ENCODE results near the gene CNTNAP2. TPM values are rescaled to one million over a fixed set of nuclear protein-coding genes. Genes with fewer than 3 reads are reported as not detected.

The CNTNAP2 gene
- polyA plus RNA-seq, 3 donors from 2014 or later: 0.94 to 1.1 TPM; not detected in 1

DNA sequence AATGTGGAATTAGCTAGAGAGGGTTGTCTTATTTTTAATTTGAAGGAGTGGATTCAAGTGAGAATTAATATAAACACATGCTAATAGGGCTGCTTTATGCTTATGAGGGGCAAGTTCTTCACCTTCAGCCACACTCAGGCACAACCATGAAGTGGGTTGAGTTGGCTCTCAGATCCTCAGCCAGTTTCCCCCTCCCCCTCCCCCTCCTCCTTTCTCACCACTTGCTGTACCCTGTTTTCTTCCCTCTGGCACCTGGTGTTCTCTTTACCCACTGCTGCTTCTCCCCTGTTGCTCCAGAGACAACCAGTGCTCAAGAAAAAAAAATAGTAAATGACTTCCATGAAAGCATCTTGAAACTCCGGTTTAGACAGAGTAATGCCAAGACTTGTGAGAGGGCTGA is 1083.3 kb downstream of the CNTNAP2 start:
- no peak overlapping the region for H3K4me3 Mint-ChIP-seq
- no peaks in the 10 kb centered on the region for H3K27me3 Mint-ChIP-seq (ENCODE audit: low read depth in 3 of 3)
- no peak overlapping the region for H3K27ac Mint-ChIP-seq
- DNase-seq: no peak
- no peaks in the 10 kb centered on the region for H3K4me1 Mint-ChIP-seq
- H3K36me3 Mint-ChIP-seq: no peaks in the 10 kb centered on the region
- peaks cover 6 to 17% (median 12%) of the 10 kb centered on the region in 6 donors for H3K9me3 Mint-ChIP-seq

DNA sequence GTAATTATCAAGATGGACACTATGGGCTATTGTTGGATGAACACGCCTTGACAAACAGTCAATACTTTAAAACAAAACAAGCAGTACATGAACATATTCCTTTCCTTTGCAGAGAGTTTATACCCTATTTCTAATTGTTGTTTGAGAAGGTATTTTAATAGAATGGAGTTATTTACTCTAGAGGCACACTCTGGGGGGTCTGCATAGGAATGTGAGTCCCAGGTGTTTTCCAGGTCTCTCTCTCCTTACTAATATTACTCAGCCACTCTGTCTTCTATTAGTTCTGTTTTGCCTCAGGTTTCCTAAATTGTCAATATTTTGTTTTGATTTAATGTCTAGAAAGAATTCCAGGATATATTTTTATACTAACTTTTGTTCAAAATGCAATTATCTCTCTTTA is 1091.4 kb downstream of the CNTNAP2 start:
- Mint-ChIP-seq H3K36me3 (no peaks in the 10 kb centered on the region), H3K4me3 (no peak overlapping the region), H3K27me3 (ENCODE audit: low read depth in 3 of 3) (no peaks in the 10 kb centered on the region), H3K27ac (no peak overlapping the region), H3K9me3 (peaks cover 0 to 21% (median 9%) of the 10 kb centered on the region in 6 donors), H3K4me1 (no peaks in the 10 kb centered on the region)
- DNase-seq: no peak

DNA sequence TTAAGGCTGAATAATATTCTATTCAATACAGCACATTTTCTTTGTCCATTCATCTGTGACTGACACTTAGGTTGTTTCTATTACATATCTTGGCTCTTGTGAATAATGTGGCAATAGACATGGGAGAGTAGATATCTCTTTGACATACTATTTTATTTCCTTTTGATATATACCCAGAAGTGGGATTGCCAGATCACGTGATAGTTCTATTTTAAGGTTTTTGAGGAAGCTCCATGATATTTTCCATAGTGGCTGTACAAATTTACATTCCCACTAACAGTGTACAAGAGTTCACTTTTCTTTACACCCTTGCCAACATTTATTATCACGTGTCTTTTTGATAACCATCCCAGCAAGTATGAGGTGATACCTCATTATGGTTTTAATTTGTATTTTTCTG is 1114.7 kb downstream of the CNTNAP2 start:
- Mint-ChIP-seq H3K36me3 (peaks cover 0 to 4% (median 0%) of the 10 kb centered on the region in 3 donors), H3K27ac (no peak overlapping the region), H3K4me3 (no peak overlapping the region), H3K27me3 (ENCODE audit: low read depth in 3 of 3) (peaks cover 0 to 3% (median 3%) of the 10 kb centered on the region in 3 donors), H3K9me3 (peaks cover 6 to 46% (median 17%) of the 10 kb centered on the region in 6 donors), H3K4me1 (no peaks in the 10 kb centered on the region)
- DNase-seq: no peak

DNA sequence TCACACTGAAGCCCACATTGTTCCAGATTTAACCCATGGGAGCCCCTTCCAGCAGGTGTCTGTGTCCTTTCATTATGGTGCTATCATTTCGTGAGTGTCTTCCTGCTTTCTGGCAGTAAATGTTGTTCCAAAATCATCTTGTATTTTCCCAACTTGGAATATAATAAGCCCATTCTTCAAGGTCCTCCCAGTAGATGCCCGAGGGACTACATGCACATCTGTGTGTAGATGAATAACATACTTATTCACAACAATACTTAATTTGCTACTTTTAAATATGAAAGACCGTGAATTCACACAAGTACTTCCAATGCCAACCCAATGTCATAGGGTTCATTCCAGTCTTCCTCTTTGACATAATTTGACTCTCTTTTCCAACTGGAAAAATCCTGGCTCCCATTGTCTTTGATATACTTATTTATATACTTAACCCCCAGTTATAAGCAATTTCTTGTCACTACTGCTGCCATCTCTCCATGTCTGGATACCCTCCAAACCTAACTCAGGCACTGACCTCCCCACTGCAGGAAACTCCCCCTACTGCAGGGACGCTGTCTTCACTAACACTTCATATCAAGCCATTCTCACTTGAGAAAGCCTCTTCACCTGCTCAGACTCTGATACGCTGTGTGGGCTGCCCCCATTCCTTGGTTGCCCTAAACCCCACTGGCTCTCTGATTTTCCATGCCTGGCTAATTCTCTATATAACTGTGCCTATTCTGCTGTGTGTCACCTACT is 1119.2 kb downstream of the CNTNAP2 start:
- H3K27ac Mint-ChIP-seq: no peak overlapping the region
- peaks cover 0 to 2% (median 0%) of the 10 kb centered on the region in 3 donors for H3K27me3 Mint-ChIP-seq (ENCODE audit: low read depth in 3 of 3)
- H3K4me3 Mint-ChIP-seq: no peak overlapping the region
- DNase-seq: no peak
- H3K36me3 Mint-ChIP-seq: no peaks in the 10 kb centered on the region
- H3K4me1 Mint-ChIP-seq: no peaks in the 10 kb centered on the region
- H3K9me3 Mint-ChIP-seq: peaks cover 2 to 31% (median 6%) of the 10 kb centered on the region in 6 donors

DNA sequence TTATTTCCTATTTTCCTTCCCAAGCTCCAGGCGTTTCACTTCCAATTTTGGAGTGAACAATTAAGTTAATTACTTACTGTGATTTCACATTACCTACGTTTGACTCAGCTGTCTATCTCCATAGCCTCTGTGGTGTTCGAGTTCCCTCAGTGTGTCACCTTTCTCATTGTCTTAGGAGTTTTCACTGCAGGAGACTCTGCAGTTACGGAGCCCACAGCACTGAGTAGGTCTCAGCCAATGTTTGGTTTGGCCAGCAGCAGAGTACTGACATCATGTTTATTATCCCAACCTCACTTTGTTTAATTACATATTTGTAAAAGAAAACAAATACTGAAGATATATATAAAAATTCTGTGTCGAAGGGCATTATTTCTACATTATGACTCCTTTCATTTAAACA is 1123.9 kb downstream of the CNTNAP2 start:
- H3K4me1 Mint-ChIP-seq: no peaks in the 10 kb centered on the region
- no peak overlapping the region for H3K4me3 Mint-ChIP-seq
- no peak overlapping the region for H3K27ac Mint-ChIP-seq
- peaks cover 0 to 27% (median 3%) of the 10 kb centered on the region in 6 donors for H3K9me3 Mint-ChIP-seq
- no peaks in the 10 kb centered on the region for H3K27me3 Mint-ChIP-seq (ENCODE audit: low read depth in 3 of 3)
- DNase-seq: no peak
- no peaks in the 10 kb centered on the region for H3K36me3 Mint-ChIP-seq

DNA sequence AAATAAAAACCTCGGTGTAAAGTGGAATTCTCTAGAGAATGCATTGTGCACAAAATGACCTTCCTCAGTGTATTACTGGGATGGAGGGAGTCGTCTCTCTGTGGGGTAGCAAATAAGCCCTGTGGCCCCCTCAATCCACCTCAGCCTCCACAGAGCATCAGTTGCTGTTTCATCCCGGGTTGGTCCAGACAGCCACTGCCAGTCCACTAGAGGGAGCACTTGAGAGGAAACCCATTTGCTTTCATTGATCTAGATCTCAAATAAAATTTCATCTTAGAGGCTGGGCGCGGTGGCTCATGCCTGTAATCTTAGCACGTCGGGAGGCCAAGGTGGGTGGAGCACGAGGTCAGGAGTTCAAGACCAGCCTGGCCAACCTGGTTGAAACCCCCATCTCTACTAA is 1128.7 kb downstream of the CNTNAP2 start:
- Mint-ChIP-seq H3K36me3 (no peaks in the 10 kb centered on the region), H3K27me3 (ENCODE audit: low read depth in 3 of 3) (peaks cover 0 to 3% (median 0%) of the 10 kb centered on the region in 3 donors), H3K9me3 (peaks cover 0 to 26% (median 2%) of the 10 kb centered on the region in 6 donors), H3K4me1 (no peaks in the 10 kb centered on the region), H3K4me3 (no peak overlapping the region), H3K27ac (no peak overlapping the region)
- DNase-seq: peak in 2 of 3 donors; percentile 3 to 29

DNA sequence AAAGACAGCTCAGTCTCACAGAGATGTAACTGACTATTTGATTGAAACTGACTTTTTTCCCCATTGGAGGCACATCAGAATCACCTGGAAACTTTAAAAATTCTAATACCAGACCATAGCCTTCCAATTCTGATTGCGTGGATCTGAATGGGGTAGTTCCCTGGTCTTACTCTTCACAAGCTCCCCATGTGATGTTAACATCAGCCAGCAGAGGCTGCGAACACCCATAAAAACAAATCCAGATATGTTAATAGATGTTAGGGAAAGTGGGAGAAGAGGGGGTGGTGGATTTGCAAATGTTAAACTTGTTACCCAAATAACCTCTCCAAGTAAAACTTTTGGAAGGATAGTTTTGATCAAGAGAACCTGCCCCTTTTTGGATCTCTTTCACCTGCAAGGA is 1133.4 kb downstream of the CNTNAP2 start:
- no peak for DNase-seq
- peaks cover 0 to 6% (median 0%) of the 10 kb centered on the region in 3 donors for H3K27me3 Mint-ChIP-seq (ENCODE audit: low read depth in 3 of 3)
- H3K36me3 Mint-ChIP-seq: peaks cover 0 to 7% (median 0%) of the 10 kb centered on the region in 3 donors
- peaks cover 0 to 41% (median 2%) of the 10 kb centered on the region in 6 donors for H3K9me3 Mint-ChIP-seq
- no peak overlapping the region for H3K27ac Mint-ChIP-seq
- no peak overlapping the region for H3K4me3 Mint-ChIP-seq
- no peaks in the 10 kb centered on the region for H3K4me1 Mint-ChIP-seq

DNA sequence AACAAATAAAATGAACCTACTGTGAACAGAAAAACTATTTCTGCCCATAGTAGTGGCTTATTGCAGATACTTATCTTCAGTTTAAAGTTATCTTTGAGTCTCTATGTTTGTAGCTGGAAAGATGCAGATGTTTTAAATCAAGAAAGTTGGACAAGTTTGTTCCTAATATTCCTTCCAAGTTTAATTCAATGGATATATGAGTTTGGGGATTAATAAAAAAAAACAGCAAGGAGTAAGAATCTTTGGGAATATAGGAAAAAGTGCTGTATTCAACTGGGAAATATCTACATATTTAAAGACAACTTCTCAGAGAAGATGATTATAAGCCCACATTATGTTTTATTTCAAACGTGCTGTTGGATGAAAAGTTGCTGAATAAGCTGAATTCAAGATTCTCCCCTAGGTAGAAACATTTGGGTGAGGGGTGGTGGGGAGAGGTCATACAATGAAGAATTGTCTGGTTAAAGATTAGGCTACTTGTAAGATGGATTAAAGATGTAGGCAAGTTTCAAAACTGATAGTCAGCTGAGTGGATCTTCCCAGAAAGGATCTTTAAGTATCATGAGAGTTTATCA is 1135.2 kb downstream of the CNTNAP2 start:
- Mint-ChIP-seq H3K36me3 (peaks cover 0 to 7% (median 0%) of the 10 kb centered on the region in 3 donors), H3K27me3 (ENCODE audit: low read depth in 3 of 3) (peaks cover 0 to 6% (median 2%) of the 10 kb centered on the region in 3 donors), H3K27ac (no peak overlapping the region), H3K4me3 (no peak overlapping the region), H3K4me1 (peaks cover 0 to 6% of the 10 kb centered on the region in 2 donors), H3K9me3 (peaks cover 1 to 42% (median 8%) of the 10 kb centered on the region in 6 donors)
- DNase-seq: no peak

DNA sequence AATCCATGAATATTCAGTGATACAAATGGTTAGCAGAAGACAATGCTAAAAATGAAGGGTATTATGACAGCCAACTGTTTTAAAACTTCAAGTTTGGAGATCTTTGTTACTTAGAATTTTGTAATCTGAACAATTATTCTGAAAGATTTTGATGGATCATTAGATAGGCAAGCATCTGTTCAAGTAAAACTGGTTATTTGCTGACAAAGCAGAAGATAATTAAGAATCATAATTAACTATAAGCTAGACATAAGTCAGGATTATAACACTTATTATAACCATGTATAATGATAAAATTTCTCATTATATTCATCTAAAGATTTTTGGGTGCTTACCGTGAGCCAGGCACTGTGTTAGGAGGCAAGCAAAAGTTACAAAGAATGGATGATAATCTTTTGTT is 1145.1 kb downstream of the CNTNAP2 start:
- Mint-ChIP-seq H3K27ac (no peak overlapping the region), H3K27me3 (ENCODE audit: low read depth in 3 of 3) (peaks cover 0 to 1% (median 0%) of the 10 kb centered on the region in 3 donors), H3K9me3 (peaks cover 0 to 29% (median 7%) of the 10 kb centered on the region in 6 donors), H3K4me1 (peaks cover 0 to 22% of the 10 kb centered on the region in 2 donors), H3K4me3 (no peak overlapping the region), H3K36me3 (no peaks in the 10 kb centered on the region)
- no peak for DNase-seq

DNA sequence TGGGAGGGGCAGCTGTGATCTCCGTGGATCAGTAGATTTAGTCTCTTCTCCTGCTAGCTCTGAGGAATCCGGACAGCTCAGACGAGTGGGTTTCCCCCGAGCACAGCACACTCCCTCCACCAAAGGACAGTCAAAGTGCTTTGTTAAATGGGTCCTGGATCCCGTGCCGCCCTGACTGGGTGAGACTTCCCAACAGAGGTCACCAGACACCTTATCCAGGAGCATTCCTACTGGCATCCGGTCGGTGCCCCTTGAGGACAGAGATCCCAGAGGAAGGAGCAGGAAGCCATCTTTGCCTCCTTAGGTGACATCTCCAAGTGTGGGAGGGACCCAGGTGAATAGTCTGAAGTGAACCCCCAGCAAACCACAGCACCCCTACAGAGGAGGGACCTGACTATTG is 1148.9 kb downstream of the CNTNAP2 start:
- peak overlapping the region in 2 of 6 donors; percentile 46 to 65 for H3K27ac Mint-ChIP-seq
- peaks cover 0 to 1% (median 0%) of the 10 kb centered on the region in 3 donors for H3K27me3 Mint-ChIP-seq (ENCODE audit: low read depth in 3 of 3)
- no peak for DNase-seq
- H3K36me3 Mint-ChIP-seq: no peaks in the 10 kb centered on the region
- H3K9me3 Mint-ChIP-seq: peaks cover 0 to 34% (median 5%) of the 10 kb centered on the region in 6 donors
- H3K4me1 Mint-ChIP-seq: peaks cover 8 to 40% of the 10 kb centered on the region in 2 donors
- H3K4me3 Mint-ChIP-seq: peak overlapping the region in 2 of 5 donors; percentile 33 to 44

DNA sequence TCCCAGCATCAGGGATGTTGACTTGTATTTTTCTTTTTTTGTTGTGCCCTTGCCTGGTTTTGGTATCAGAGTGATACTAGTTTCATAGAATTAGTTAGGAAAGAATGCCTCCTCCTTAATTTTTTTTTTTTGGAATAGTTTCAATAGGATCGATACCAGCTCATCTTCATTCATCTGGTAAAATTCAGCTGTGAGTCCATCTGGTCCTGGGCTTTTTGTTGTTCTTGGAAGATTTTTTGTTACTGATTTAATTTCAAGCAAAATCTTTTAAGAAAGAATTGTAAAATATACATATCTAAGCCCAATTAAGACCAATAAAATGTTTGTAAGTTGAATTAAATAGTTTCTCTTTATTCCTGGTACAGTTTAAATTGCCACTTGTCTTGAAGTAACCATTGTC is 1159.5 kb downstream of the CNTNAP2 start:
- Mint-ChIP-seq H3K9me3 (peaks cover 0 to 41% (median 7%) of the 10 kb centered on the region in 6 donors), H3K4me1 (no peaks in the 10 kb centered on the region), H3K27ac (no peak overlapping the region), H3K4me3 (no peak overlapping the region), H3K27me3 (ENCODE audit: low read depth in 3 of 3) (peaks cover 0 to 4% (median 0%) of the 10 kb centered on the region in 3 donors), H3K36me3 (peaks cover 0 to 4% (median 3%) of the 10 kb centered on the region in 3 donors)
- DNase-seq: no peak

DNA sequence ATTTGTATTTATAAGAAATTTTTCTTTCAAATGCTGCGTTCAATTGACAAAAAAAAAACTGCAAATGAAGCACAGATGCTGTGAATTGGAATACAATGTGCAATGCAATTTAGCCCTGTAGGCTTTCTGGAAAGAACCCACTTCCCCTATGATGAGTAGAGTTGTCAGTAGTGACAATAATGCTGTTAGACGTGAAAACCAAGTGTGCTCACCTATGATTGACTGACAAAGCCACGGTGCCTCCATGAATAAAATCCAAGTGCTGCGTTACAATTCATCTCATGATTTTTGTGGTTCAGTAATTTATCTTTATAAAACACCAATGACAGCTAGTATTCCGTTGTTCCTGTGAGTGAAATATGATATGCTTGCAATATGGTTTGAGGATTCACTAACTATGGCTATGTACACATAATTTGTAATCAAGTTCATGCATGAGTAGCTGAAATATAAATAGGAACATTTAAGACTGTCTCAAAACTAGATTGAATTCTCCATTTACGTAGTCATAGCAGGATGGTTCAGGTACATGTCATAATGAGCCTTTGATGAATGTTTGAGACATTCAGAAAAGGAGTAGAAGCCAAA is 1160.3 kb downstream of the CNTNAP2 start:
- H3K9me3 Mint-ChIP-seq: peaks cover 0 to 37% (median 7%) of the 10 kb centered on the region in 6 donors
- DNase-seq: no peak
- no peak overlapping the region for H3K4me3 Mint-ChIP-seq
- H3K27me3 Mint-ChIP-seq (ENCODE audit: low read depth in 3 of 3): peaks cover 0 to 4% (median 0%) of the 10 kb centered on the region in 3 donors
- no peaks in the 10 kb centered on the region for H3K4me1 Mint-ChIP-seq
- H3K36me3 Mint-ChIP-seq: peaks cover 0 to 4% (median 3%) of the 10 kb centered on the region in 3 donors
- H3K27ac Mint-ChIP-seq: no peak overlapping the region

DNA sequence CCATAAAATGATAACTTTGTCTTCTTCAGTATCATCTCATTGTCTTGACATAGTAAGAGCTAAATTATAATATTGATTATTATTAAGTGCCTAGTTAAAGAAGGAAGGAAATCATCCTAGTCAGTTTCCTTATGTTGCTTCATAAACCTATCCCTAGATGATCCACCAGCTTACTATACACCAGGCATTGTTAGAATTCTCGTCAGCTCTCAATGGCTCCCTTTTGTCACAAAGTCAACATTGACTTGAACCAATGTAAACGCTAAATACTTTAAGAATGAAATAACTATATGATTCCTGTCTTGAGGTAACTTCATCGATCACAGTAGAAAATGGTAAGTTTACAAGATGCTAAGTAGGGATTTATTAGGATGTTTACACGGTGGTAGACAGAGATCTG is 1162.9 kb downstream of the CNTNAP2 start:
- Mint-ChIP-seq H3K4me1 (no peaks in the 10 kb centered on the region), H3K36me3 (peaks cover 0 to 3% (median 0%) of the 10 kb centered on the region in 3 donors), H3K4me3 (no peak overlapping the region), H3K27me3 (ENCODE audit: low read depth in 3 of 3) (peaks cover 0 to 3% (median 0%) of the 10 kb centered on the region in 3 donors), H3K27ac (no peak overlapping the region), H3K9me3 (peaks cover 0 to 36% (median 6%) of the 10 kb centered on the region in 6 donors)
- no peak for DNase-seq

DNA sequence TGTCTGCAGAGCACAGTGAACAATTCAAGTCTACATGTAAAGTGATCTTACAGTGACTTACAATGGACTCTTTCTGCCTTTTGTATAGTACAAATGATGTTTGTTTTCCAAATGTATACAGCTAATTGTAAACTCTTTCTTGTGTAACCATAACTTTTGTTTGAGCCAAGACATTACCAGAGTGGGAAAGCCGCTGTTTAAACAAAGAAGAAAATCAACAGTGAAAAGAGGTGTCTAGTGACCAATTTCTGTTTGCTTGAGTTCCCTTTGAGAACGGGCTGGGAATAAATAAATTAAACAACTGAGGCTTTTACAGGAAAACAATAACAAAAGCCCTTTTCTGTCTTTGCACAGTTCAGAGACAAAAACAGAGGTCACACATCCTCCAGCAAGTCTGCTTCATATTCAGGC is 1163.4 kb downstream of the CNTNAP2 start:
- no peak for DNase-seq
- H3K4me1 Mint-ChIP-seq: no peaks in the 10 kb centered on the region
- no peak overlapping the region for H3K4me3 Mint-ChIP-seq
- H3K9me3 Mint-ChIP-seq: peaks cover 0 to 34% (median 5%) of the 10 kb centered on the region in 6 donors
- H3K36me3 Mint-ChIP-seq: peaks cover 0 to 3% (median 0%) of the 10 kb centered on the region in 3 donors
- H3K27me3 Mint-ChIP-seq (ENCODE audit: low read depth in 3 of 3): peaks cover 0 to under 1% (median 0%) of the 10 kb centered on the region in 3 donors
- H3K27ac Mint-ChIP-seq: no peak overlapping the region

Data from immature natural killer cell (primary cell).